NCI-H524 (cell line): ENCODE results near the gene SFT2D3.

ENCODE experiments used
- DNase-seq, 2 experiments: peaks; one replicate each; lab custom pipeline; 2025; lab: John Stamatoyannopoulos, UW

The SFT2D3 gene

DNA sequence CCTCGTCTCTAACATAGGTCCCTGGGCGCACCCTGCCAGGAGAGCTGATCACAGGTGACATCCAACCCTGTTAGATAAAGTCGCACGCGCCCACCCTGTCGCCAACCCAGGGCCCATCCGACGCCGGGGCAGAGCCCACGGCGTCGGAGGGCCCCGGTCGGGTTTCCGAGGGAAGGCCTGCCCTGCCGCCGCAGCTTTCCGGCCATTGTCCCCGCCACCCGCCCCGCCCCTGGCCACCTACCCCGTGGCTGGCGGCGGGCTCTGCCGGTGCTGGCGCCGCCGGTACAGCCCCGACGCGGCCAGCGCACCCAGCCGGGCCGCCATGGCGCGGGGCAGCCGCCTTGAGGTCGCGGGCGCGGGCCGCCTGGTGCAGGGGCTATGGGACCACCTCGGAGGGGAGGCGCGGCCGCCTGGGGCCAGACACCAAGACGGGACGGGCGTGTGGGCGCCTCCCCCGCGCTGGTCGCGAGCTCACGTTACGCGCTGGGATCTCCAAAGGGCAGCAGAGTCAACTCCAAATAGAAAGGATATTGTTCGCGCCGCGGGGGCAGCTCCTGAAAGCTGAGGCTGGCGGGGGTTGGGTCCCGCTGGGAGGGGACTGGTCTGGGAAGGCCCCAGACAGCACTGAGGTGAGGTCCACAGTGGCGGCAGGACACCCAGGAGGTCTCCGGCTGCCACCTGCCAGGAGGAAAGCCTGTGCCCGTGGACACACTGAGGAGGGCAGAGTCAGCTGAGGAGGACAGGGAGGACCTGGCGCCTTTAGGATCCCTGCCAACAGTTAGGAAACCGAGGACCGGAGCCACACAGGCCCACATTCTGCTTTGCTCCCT, 37.0 kb upstream of the SFT2D3 start:
- no peak for DNase-seq

DNA sequence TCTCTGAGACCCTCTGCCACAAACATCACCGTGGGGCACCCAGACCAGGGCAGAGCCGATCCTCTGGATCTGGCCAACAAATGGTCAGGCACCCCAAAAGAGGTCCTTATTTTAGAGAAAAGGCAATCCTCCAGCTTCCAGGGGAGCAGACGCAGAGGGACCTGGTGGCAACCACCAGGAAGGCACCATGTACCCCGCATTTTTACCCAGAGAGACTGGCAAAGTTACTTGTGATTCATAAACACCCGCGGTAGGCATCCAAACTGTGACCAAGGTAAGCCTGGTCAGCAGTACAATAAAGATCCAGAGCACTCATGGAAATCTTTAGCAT, 36.4 kb upstream of the SFT2D3 start:
- no peak for DNase-seq

DNA sequence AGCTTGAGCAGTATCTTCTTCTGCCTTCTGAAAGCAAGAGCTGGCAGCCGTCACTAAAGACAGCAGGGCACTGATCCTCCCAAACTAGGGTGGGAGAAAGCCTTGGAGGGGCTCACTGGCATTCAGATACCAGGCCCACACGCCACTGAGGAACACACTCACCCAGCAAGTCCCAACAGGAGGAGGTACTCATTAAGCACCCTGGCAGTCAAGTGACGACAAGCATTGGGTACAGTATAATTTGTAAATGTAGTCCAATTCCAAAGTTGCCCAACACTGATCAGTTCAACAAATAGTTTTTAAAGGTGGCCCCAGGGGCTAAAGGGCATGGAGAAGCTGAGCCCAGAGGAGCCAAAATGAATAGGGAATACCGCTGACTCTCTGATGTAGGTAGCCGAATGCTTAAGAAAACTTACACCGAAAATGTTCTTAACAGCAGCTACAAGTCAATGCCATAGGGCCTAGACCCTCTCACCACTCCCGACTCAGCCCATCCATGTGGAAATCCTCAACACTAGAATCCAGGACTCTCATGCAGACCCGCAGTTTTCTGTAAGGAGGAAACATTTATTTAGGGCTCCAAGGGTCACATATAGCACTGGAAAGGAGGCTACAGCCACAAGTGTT, 35.9 kb upstream of the SFT2D3 start:
- no peak for DNase-seq

DNA sequence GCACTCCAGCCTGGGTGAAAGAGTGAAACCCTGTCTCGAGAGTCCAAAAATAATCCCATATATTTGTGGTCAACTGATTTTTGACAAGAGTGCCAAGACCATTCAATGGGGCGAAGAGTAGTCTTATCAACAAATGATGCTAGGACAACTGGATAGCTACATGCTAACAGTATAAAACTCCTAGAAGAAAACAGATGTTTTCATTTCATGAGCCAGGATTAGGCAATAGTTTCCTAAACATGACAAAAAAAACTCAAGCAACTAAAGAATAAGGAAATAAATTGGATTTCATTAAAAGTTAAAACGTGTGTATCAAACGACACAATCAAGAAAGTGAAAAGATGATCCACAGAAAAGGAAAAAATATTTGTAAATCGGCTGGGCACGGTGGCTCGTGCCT, 32.2 kb upstream of the SFT2D3 start:
- DNase-seq: no peak

GRCh38 chr2:127670055-127670956, 31.0 kb upstream of the SFT2D3 start:
- no peak for DNase-seq

GRCh38 chr2:127670957-127671290, 30.4 kb upstream of the SFT2D3 start:
- no peak for DNase-seq

GRCh38 chr2:127671557-127672302, 29.6 kb upstream of the SFT2D3 start:
- DNase-seq: no peak

- no peak for DNase-seq
Observed at GRCh38 chr2:127672341-127673224, 28.7 kb upstream of the SFT2D3 start.

- DNase-seq: no peak
Observed at GRCh38 chr2:127673291-127674069, 27.8 kb upstream of the SFT2D3 start.

GRCh38 chr2:127674241-127675209, 26.8 kb upstream of the SFT2D3 start:
- DNase-seq: peak in 1 of 2 experiments; percentile 21

GRCh38 chr2:127675331-127676261, 25.7 kb upstream of the SFT2D3 start, which contains the start of gene LIMS2:
TSS of gene LIMS2 (minus strand) at chr2:127675530. CDS start at chr2:127675024, 506 bp downstream.
- DNase-seq: peak in 1 of 2 experiments; percentile 23

GRCh38 chr2:127676906-127677305, 24.4 kb upstream of the SFT2D3 start:
- peak in 1 of 2 experiments; percentile 13 for DNase-seq

DNA sequence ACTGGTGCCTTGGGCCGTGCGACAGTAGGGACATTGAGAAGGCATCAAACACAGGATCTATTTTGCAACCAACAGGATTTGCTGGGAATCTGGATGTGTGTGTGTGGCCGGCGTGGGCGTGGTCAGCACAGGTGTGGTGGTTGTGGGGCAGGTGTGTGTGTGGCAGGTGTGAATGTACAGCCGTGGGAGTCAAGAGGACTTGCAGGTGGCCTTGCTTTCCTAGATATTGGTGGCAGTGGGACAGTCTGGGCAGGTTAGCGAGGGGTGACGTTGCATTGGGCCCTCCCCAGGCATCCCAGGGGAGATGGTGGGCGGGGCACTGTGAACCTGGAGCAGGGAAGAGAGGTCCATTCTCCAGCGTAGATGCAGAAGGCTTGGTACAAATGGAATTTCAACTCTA, 22.8 kb upstream of the SFT2D3 start:
- no peak for DNase-seq

DNA sequence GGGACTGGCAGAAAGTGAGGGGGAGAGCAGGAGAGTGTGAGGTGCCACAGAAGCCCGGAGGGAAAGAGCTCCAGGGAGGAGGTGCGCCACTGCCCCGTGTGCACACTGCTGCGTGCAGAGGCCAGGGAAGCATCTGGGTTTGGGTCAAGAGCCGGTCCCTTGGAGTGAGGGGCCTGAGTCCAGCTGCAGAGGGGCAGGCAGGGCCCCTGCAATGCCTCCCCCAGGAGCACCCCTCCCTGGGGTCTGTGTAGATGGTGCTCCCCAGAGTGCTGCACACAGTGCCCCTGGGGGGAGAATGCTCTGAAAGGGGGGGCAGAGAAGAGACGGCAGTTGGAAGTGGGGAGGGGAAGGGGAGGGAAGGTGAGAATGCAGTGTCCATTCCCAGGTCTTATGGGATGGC, 22.3 kb upstream of the SFT2D3 start:
- no peak for DNase-seq

DNA sequence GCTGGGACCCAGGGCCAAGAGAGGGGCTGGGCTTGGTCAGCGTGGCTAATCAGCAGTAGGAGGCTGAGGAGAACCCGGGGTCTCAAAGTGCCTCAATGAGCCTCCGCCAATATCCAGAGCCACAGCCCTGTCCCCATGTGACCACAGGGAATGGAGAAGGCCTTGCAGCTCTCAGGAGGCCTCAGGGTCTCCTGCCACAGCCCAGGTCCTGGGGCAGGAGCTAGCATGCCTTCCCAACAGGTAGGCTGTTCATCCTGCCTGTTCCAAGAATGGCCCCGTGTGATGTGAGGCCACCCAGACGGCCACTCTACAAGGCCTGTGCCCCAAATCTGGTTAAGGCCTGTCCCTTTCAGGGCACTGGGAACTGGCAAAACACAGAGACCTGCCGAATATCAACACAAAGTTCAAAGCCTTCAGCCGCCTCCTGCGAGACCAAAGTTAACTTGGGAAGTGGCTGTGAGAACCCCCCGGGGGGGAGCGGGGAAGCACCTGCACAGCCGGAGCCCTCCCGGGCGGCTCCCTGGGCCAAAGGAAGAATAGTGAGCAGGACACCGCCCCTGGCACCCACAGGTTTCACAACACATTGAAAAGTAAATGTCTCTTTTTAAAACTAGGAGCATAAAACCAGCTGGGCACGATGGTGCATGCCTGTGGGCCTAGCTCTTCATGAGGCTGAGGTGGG, 21.5 kb upstream of the SFT2D3 start:
- no peak for DNase-seq

DNA sequence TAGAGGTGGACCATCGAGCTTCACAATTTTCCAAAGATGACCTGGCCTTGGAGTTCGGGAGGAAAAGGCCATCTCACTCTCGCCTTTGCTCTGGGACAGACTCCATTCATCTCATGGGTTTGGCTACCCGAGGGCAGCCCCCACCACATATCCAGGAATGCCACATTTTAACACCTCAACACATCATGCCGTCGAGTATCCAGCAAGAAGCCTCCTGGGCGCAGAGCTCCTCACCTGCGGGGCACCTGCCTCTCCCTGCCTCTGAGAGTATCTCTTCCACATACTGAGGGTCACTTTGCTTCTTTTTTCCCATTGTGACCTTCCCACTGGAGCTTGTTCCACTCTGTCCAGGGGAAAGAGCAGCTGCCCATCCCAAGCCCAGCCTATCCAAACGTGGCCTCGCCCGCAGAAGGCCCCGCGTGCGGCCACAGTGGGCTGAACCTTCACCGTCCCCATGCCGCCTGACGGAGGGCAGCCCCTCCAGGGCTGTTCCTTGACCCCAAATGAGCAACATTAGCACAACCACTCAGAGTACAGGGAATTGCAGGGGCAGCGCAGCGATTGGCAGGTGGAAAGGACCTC, 20.5 kb upstream of the SFT2D3 start:
- DNase-seq: no peak

GRCh38 chr2:127681288-127681804, 20.0 kb upstream of the SFT2D3 start:
- DNase-seq: no peak
